Stomach (tissue), 9 donors: ENCODE data around the gene CHST11. TPM values are rescaled to one million over a fixed set of nuclear protein-coding genes. Genes with fewer than 3 reads are reported as not detected.

Experiments used
- DNase-seq, 2 donors: peaks; one replicate each; pipeline versions ENCODE4 v3.0.0 to v3.0.0-alpha.2; 2013 to 2019
- H3K27ac ChIP-seq, 5 donors: fragments of 200-600 bp in 4 of 5; sonication (generic) in 4 of 5; one replicate each; pipeline ENCODE4 v1.5.1; 2013 to 2019; ENCODE audit warnings: mild to moderate bottlenecking in 1 of 5, moderate library complexity in 1 of 5
- H3K27me3 ChIP-seq, 3 donors: fragments of 200-600 bp; sonication (generic); one replicate each; pipeline ENCODE4 v1.5.1; 2017 to 2019; ENCODE audit warnings: mixed run types in 1 of 3
- H3K36me3 ChIP-seq, 4 donors: fragments of 200-600 bp; sonication (generic); 1 replicate in 3 of 4; 2 replicates in 1 of 4; pipeline ENCODE4 v1.5.1; 2016 to 2019
- H3K4me1 ChIP-seq, 4 donors: fragments of 200-600 bp; sonication (generic); one replicate each; pipeline ENCODE4 v1.5.1; 2016 to 2019
- H3K4me3 ChIP-seq, 4 donors: fragments of 200-600 bp; sonication (generic) in 3 of 4; one replicate each; pipeline ENCODE4 v1.5.1; 2016 to 2019; ENCODE audit warnings: mild to moderate bottlenecking in 1 of 4
- H3K9me3 ChIP-seq, 4 donors: fragments of 200-600 bp; sonication (generic); one replicate each; pipeline ENCODE4 v1.5.1; 2016 to 2019
- CTCF ChIP-seq, 7 experiments: fragments of 450-650 bp in 4 of 7; fragments of 200-600 bp in 3 of 7; sonication (generic) in 3 of 7; IDR thresholded peaks; one replicate each; pipeline ENCODE4 v1.5.1; 2016 to 2019; ENCODE audit warnings: antibody characterized with exemption in 7 of 7, control low read depth in 2 of 7, mild to moderate bottlenecking in 1 of 7
- EP300 ChIP-seq: sonication (generic); formaldehyde crosslinking; IDR thresholded peaks from one replicate; pipeline ENCODE4 v1.6.1; 2017; ENCODE audit warnings: antibody characterized with exemption
- POLR2A ChIP-seq, 4 donors: fragments of 450-650 bp; IDR thresholded peaks; one replicate each; pipeline ENCODE4 v1.6.1; 2016; ENCODE audit warnings: antibody characterized with exemption in 4 of 4, control low read depth in 2 of 4, mild to moderate bottlenecking in 1 of 4, moderate library complexity in 1 of 4
- POLR2AphosphoS5 ChIP-seq, 3 donors: sonication (generic); formaldehyde crosslinking; IDR thresholded peaks; one replicate each; pipeline ENCODE4 v1.6.1; 2016; ENCODE audit warnings: antibody characterized with exemption in 3 of 3
- WGBS, 5 donors: extraction: QIAGEN DNeasy Blood & Tissue Kit in 3 of 5; methylation state at CpG; one replicate each; pipeline versions ENCODE4 v1.1.5 to v1.1.7; 2013 to 2018; 5-methylcytosine and 5-hydroxymethylcytosine counted together
- intact Hi-C: fragments of 100-400 bp; cut with DNase I; formaldehyde crosslinking; loops from one replicate; pipeline ENCODE4 v1.15.1; 2023; ENCODE audit warnings: low total_unique reads
- polyA plus RNA-seq, 3 donors: library from polyadenylated mRNA; stranded (reverse); fragments of 200-250 nt; gene quantifications; one replicate each; pipeline ENCODE4 v1.2.3, GENCODE V29; 2013
- total RNA-seq, 5 donors: library from RNA; depleted of rRNA; stranded (reverse); fragments of >200 nt; gene quantifications; one replicate each; pipeline versions ENCODE4 v1.1.0 to v1.2.3, GENCODE V29; 2014 to 2016
- donor health status: healthy with polysubstance abuse.
- donor health status: Bipolar disorder and iron deficiency.
- donor health status: healthy.

CHST11 gene
- total and polyA plus RNA-seq, 8 donors, result 2.3 to 192 (median 18.6) TPM

- no peak overlapping the region for H3K27ac ChIP-seq
- intact Hi-C loops, result no loop called here
- no peaks in the 10 kb centered on the region for H3K36me3 ChIP-seq
- no peaks in the 10 kb centered on the region for H3K9me3 ChIP-seq
- TF ChIP-seq POLR2AphosphoS5 (IDR thresholded peaks at IDR 0.05) (no peak), EP300 (no peak), CTCF (IDR thresholded peaks at IDR 0.05) (no peak), POLR2A (IDR thresholded peaks at IDR 0.05) (no peak)
- 62 to 72% (median 63%) methylated on average over 9 of the region's 9 CpGs for WGBS, 5 donors
- DNase-seq, result no peak
- H3K27me3 ChIP-seq, result no peaks in the 10 kb centered on the region
- H3K4me3 ChIP-seq, result no peak overlapping the region
- peaks cover 14 to 62% (median 35%) of the 10 kb centered on the region in 4 donors for H3K4me1 ChIP-seq
Measured at GRCh38 chr12:104486943-104487819, 30.4 kb downstream of the CHST11 start.

GRCh38 chr12:104488374-104488773 is 31.6 kb downstream of the CHST11 start:
- H3K27me3 ChIP-seq, result no peaks in the 10 kb centered on the region
- no peak overlapping the region for H3K4me3 ChIP-seq
- no peaks in the 10 kb centered on the region for H3K9me3 ChIP-seq
- H3K27ac ChIP-seq, result no peak overlapping the region
- DNase-seq, result no peak
- TF ChIP-seq EP300 (no peak), POLR2A (IDR thresholded peaks at IDR 0.05) (no peak), POLR2AphosphoS5 (IDR thresholded peaks at IDR 0.05) (no peak), CTCF (IDR thresholded peaks at IDR 0.05) (no peak)
- 85 to 97% (median 95%) methylated on average over 13 of the region's 13 CpGs for WGBS, 5 donors
- intact Hi-C loops, result no loop called here
- peaks cover 14 to 59% (median 34%) of the 10 kb centered on the region in 4 donors for H3K4me1 ChIP-seq
- H3K36me3 ChIP-seq, result no peaks in the 10 kb centered on the region

- peak in 1 of 2 donors; percentile 19 for DNase-seq
- Histone ChIP-seq H3K27ac (peak overlapping the region in 3 of 5 donors; percentile 0 to 57 (median 47)), H3K9me3 (no peaks in the 10 kb centered on the region), H3K4me3 (no peak overlapping the region), H3K27me3 (no peaks in the 10 kb centered on the region), H3K36me3 (no peaks in the 10 kb centered on the region), H3K4me1 (peaks cover 14 to 64% (median 47%) of the 10 kb centered on the region in 4 donors)
- intact Hi-C loops, result no loop called here
- TF ChIP-seq POLR2A (IDR thresholded peaks at IDR 0.05), result no peak
- no peak for TF ChIP-seq EP300
- peak in 2 of 3 donors; percentile 14 to 42 for TF ChIP-seq POLR2AphosphoS5 (IDR thresholded peaks at IDR 0.05)
- TF ChIP-seq CTCF (IDR thresholded peaks at IDR 0.05), result no peak
- 27 to 48% (median 41%) methylated on average over 4 of the region's 4 CpGs for WGBS, 5 donors
Measured at GRCh38 chr12:104490186-104490585, 33.4 kb downstream of the CHST11 start.

GRCh38 chr12:104490850-104491249 is 34.1 kb downstream of the CHST11 start:
- H3K27me3 ChIP-seq, result no peaks in the 10 kb centered on the region
- TF ChIP-seq POLR2AphosphoS5 (IDR thresholded peaks at IDR 0.05) (no peak), POLR2A (IDR thresholded peaks at IDR 0.05) (no peak), EP300 (no peak), CTCF (IDR thresholded peaks at IDR 0.05) (no peak)
- peaks cover 14 to 68% (median 50%) of the 10 kb centered on the region in 4 donors for H3K4me1 ChIP-seq
- no peaks in the 10 kb centered on the region for H3K36me3 ChIP-seq
- peak overlapping the region in 1 of 5 donors; percentile 57 for H3K27ac ChIP-seq
- DNase-seq, result no peak
- H3K4me3 ChIP-seq, result no peak overlapping the region
- intact Hi-C loops, result no loop called here
- 45 to 65% (median 64%) methylated on average over 3 of the region's 3 CpGs for whole genome bisulfite sequencing, 5 donors
- H3K9me3 ChIP-seq, result no peaks in the 10 kb centered on the region
